GM21423 (cell line): ENCODE data around the gene PRIM2.
"Not testable (repeated sequence)": the region's sequence is repeated elsewhere in the genome, so short reads cannot be mapped to it uniquely, and the experiment has no call there.

Experiments used
- ATAC-seq: cut with Tn5 transposase; IDR thresholded peaks from one replicate; pipeline ENCODE4 v1.9.1; 2021; ENCODE audit warnings: mild to moderate bottlenecking, moderate library complexity; ENCODE audit not compliant: unreplicated experiment

Gene PRIM2

DNA sequence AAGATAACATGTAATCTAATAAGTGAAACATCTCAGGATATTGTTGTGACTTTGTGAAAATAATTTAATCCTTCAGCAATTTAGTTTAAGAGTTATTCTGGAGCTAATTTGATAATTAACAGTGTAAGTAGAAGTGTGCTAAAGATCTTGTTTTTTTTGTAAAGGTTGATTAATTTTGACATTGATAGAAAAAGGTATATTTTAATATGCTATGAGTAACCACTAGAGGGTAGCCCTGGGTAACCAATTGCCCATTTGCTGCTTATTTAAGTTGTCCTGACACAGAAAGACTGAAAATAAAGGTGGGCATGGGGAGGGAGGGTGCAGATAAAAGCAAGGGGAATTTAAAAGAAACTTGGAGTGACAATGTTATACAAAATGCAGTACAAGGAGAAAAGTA lies 262.1 kb downstream of the PRIM2 start:
- ATAC-seq = not testable (repeated sequence)

- not testable (repeated sequence) for ATAC-seq
These were observed 264.2 kb downstream of the PRIM2 start for GRCh38 chr6:57581586-57581985.

DNA sequence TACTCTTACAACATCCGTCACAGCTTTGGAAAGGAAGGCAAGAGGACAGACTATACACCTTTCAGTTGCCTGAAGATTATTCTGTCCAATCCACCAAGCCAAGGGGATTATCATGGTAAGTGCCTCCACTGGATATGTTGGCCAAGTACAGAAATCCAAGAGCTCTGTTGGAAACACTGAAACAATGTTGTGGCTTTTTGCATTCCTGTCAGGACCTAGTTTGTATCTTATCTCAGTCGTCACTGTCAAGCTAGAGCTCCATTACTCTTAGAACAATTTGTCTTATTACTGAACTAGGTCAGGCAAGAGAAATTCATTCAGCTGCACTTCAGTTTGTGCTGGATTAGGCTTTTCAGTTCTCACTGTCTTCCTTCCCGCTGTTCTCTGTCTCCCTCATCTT lies 283.7 kb downstream of the PRIM2 start:
- ATAC-seq = not testable (repeated sequence)

DNA sequence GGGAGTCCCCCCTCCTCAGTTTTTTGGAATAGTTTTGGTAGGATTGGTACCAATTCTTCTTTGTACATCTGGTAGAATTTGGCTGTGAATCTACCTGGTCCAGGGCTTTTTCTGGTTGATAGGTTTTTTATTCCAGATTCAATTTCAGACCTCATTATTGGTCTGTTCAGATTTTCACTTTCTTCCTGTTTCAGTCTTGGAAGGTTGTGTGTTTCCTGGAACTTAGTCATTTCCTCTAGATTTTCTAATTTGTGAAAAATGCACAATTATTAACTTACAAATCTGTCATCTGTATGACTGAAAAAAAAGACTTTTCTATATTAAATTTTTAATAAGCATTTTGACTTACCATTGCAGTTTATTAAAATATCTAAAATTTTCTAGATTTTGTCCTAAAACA lies 287.9 kb downstream of the PRIM2 start:
- ATAC-seq = not testable (repeated sequence)

DNA sequence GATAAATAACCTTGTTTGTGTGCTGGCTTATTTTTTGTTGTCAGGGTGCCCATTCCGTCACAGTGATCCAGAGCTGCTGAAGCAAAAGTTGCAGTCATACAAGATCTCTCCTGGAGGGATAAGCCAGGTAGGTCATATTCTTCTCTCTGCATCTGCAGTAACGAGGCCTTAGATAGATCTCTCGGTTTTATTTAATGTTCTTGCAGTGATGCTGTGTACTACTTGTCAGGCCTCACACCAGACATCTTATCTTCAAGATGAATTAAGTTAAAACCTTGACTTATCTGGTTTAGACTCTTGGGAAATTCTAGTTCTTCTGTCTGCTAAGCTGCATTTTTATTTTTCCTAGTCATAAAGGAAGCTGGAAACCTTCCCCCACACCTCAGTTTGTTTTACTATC lies 288.9 kb downstream of the PRIM2 start:
- not testable (repeated sequence) for ATAC-seq

- not testable (repeated sequence) for ATAC-seq
These were observed 293.2 kb downstream of the PRIM2 start for GRCh38 chr6:57610612-57611011.

GRCh38 chr6:57618959-57619358 lies 301.5 kb downstream of the PRIM2 start:
- ATAC-seq = not testable (repeated sequence)

- ATAC-seq = not testable (repeated sequence)
These were observed 314.3 kb downstream of the PRIM2 start for GRCh38 chr6:57631773-57632172.

- not testable (repeated sequence) for ATAC-seq
These were observed 341.1 kb downstream of the PRIM2 start for GRCh38 chr6:57658526-57658925.

GRCh38 chr6:57659794-57660193 lies 342.4 kb downstream of the PRIM2 start:
- not testable (repeated sequence) for ATAC-seq

- ATAC-seq = peak; percentile 84
These were observed 343.5 kb downstream of the PRIM2 start for GRCh38 chr6:57660940-57661339.

DNA sequence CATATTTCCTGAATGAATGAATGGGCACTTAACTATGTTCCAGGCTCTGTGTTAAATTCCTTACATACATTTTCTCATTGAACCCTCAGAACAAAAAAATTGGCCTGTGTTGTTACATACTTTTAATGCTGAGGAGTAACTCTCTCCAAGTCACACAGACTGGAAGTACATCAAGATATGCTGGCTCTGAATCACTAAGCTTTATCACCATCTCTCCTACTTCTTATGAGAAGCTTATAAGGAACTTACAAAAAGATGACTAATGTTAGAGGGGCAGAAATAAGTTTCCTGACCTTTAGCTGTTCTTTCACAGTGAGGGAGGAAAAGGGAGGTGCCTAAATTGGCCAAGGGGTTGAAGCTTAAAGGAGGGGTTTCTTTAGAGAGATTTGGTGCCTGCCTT lies 350.7 kb downstream of the PRIM2 start:
- not testable (repeated sequence) for ATAC-seq

DNA sequence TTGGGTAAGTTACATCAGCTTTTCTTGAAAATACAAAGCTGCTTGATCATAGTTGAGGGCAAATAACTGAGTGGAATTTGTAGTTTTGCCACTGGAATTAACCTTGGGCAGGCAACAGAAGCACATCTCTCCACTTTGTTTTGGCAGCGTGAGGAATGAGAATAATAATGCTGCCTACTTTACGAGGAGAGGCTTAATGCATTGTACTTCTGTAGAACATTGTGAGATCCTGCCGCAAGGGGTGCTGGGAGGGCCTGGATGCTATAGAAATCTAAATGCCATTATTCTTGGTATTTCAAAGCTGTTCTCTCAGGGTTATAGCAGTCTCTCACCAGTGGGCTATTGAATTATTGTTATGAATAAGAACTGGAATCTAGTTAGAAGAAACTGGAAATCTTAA lies 353.8 kb downstream of the PRIM2 start:
- not testable (repeated sequence) for ATAC-seq

DNA sequence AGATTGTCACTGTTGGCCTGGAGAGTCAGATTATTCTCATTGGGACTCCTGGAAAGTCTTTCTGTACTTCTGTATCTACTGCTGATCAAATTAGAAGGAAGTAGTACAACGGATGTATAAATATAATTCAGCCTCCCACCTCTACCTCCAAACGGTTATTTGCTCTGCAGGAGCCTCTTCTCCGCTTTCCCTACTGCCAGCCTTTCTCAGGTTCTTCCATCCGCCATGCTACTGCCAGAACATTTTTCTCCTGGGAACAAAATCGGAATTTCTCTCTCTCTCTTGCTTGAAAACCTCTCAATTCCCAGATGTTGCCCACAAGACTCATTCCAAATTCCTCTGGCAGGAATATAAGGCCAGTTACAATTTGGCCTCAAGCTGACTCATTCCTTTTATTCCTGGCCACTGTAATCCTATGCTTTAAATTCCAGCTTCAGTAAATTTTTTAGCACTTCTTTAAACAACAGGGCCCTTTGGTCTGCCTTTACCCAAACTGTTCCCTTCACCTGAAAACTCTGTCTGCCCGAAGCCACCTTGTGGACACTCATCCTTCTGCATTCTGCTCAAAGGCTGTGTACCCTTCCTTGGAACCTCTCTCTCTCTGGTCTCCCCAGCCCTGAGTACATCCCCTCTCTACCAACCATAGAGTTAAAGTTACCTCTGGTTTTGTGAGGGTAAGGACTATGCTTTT lies 354.7 kb downstream of the PRIM2 start:
- ATAC-seq = not testable (repeated sequence)

- not testable (repeated sequence) for ATAC-seq
These were observed 355.9 kb downstream of the PRIM2 start for GRCh38 chr6:57673281-57673680.

GRCh38 chr6:57675386-57675785 lies 358.0 kb downstream of the PRIM2 start:
- not testable (repeated sequence) for ATAC-seq

DNA sequence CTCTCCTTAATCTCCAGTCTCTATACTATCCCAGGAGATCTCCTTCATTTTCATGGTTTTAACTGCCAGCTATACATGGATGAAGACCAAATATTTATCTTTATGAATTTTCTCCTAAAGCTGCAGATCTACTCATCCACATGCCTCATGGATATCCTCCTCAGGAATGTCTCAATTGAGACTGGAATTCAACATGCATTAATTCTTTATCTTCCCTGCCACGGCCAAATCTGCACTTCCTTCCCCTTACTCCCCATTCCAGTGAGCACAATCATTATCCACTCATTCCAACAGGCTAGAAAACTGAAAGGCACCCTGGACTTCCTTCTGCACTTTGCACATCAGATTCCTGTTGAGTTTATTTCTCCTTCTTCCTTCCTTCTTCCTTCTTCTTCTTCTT lies 379.0 kb downstream of the PRIM2 start:
- ATAC-seq = not testable (repeated sequence)
